SK-N-SH (cell line): ENCODE measurements around the gene FRK.
"Not testable (repeated sequence)": the region's sequence is repeated elsewhere in the genome, so short reads cannot be mapped to it uniquely, and the experiment has no call there.

ENCODE experiments used
- CTCF ChIP-seq: fragments of 200-600 bp; sonication (generic); IDR thresholded peaks from 2 replicates; pipeline ENCODE4 v1.6.1; 2017; ENCODE audit warnings: antibody characterized with exemption, mild to moderate bottlenecking, moderate library complexity
- ELF1 ChIP-seq: IDR thresholded peaks from 2 replicates; pipeline ENCODE4 v1.4.0; 2012
- EP300 ChIP-seq, 2 experiments: IDR thresholded peaks; 2 replicates each; pipeline versions ENCODE4 v1.4.0 to v1.6.1; 2012; ENCODE audit warnings: borderline replicate concordance in 1 of 2, low read depth in 1 of 2, low read length in 1 of 2
- GABPA ChIP-seq: IDR thresholded peaks from 2 replicates; pipeline ENCODE4 v1.4.0; 2012; ENCODE audit warnings: low read depth, mild to moderate bottlenecking
- GATA2 ChIP-seq: sonication (generic); formaldehyde crosslinking; IDR thresholded peaks from 2 replicates; pipeline ENCODE4 v1.5.0; 2020; ENCODE audit warnings: mild to moderate bottlenecking, missing genetic modification reagents
- JUND ChIP-seq: IDR thresholded peaks from 2 replicates; pipeline ENCODE4 v1.4.0; 2012
- MXI1 ChIP-seq: IDR thresholded peaks from 2 replicates; pipeline ENCODE4 v1.6.1; 2012; ENCODE audit warnings: mild to moderate bottlenecking, low read depth, low read length, improper control_type of control experiment
- POLR2AphosphoS5 ChIP-seq: IDR thresholded peaks from 2 replicates; pipeline ENCODE4 v1.6.1; 2012; ENCODE audit warnings: low read depth, low read length
- REST ChIP-seq: IDR thresholded peaks from 2 replicates; pipeline ENCODE4 v1.6.1; 2012; ENCODE audit warnings: mild to moderate bottlenecking, low read depth, low read length, moderate library complexity
- RFX5 ChIP-seq: IDR thresholded peaks from 2 replicates; pipeline ENCODE4 v1.6.1; 2012; ENCODE audit warnings: mild to moderate bottlenecking, improper control_type of control experiment, low read length
- TAF1 ChIP-seq: IDR thresholded peaks from 2 replicates; pipeline ENCODE4 v1.6.1; 2012; ENCODE audit warnings: low read depth, mild to moderate bottlenecking, low read length, moderate library complexity, borderline replicate concordance
- TCF12 ChIP-seq: IDR thresholded peaks from 2 replicates; pipeline ENCODE4 v1.4.0; 2012
- TF ChIP-seq, protein P1 (sequence below): fragments of 150-350 bp; IDR thresholded peaks from 2 replicates; pipeline ENCODE4 v1.6.1; 2017; ENCODE audit warnings: antibody characterized with exemption, low read length, low read depth, borderline replicate concordance

DNA sequence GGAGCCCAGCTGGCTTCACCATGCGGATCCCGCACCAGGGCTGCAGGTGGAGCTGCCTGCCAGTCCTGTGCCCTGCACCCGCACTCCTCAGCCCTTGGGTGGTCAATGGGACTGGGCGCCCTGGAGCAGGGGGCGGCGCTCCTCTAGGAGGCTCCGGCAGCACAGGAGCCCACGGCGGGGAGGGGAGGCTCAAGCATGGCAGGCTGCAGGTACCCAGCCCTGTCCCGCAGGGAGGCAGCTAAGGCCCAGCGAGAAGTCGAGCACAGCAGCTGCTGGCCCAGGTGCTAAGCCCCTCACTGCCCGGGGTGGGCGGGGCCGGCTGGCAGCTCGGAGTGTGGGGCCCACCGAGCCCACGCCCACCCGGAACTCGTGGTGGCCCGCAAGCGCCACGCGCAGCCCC lies 132.7 kb downstream of the FRK start:
- TF ChIP-seq POLR2AphosphoS5; CTCF; REST; TAF1; GATA2 (CRISPR knock-in tag); MXI1; TCF12; JUND; EP300 (IDR thresholded peaks at IDR 0.05; ENCODE audit: borderline replicate concordance in 1 of 2, low read depth in 1 of 2, low read length in 1 of 2); RFX5; ELF1; GABPA: not testable (repeated sequence)
- TF ChIP-seq, protein P1, sequence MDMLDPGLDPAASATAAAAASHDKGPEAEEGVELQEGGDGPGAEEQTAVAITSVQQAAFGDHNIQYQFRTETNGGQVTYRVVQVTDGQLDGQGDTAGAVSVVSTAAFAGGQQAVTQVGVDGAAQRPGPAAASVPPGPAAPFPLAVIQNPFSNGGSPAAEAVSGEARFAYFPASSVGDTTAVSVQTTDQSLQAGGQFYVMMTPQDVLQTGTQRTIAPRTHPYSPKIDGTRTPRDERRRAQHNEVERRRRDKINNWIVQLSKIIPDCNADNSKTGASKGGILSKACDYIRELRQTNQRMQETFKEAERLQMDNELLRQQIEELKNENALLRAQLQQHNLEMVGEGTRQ: not testable (repeated sequence)
